HG03060 (cell line): ENCODE measurements around the gene AHI1.
"Not testable (repeated sequence)": the region's sequence is repeated elsewhere in the genome, so short reads cannot be mapped to it uniquely, and the experiment has no call there.

Experiments
- ATAC-seq: cut with Tn5 transposase; IDR thresholded peaks from one replicate; pipeline ENCODE4 v1.9.1; 2021; ENCODE audit warnings: low read depth, moderate number of reproducible peaks; ENCODE audit not compliant: unreplicated experiment

AHI1 gene

GRCh38 chr6:135506270-135506997 lies 8.9 kb upstream of the AHI1 start:
- peak; percentile 73 for ATAC-seq

GRCh38 chr6:135505648-135506047 lies 8.1 kb upstream of the AHI1 start:
- no peak for ATAC-seq

- ATAC-seq, result no peak
Observed at GRCh38 chr6:135505222-135505621, 7.7 kb upstream of the AHI1 start.

GRCh38 chr6:135504734-135505133 lies 7.2 kb upstream of the AHI1 start:
- ATAC-seq, result no peak

- no peak for ATAC-seq
Observed at GRCh38 chr6:135503703-135504475, 6.3 kb upstream of the AHI1 start.

GRCh38 chr6:135499441-135500340 lies 2.2 kb upstream of the AHI1 start:
- no peak for ATAC-seq

- ATAC-seq, result peak; percentile 39
Observed at GRCh38 chr6:135498185-135498841, 773 bp upstream of the AHI1 start.

- no peak for ATAC-seq
Observed at GRCh38 chr6:135496800-135497411, 634 bp downstream of the AHI1 start.

GRCh38 chr6:135493218-135493961 lies 4.2 kb downstream of the AHI1 start:
- no peak for ATAC-seq

GRCh38 chr6:135490381-135490780 lies 7.2 kb downstream of the AHI1 start:
- no peak for ATAC-seq

GRCh38 chr6:135488023-135488422 lies 9.5 kb downstream of the AHI1 start:
- no peak for ATAC-seq

- not testable (repeated sequence) for ATAC-seq
Observed at GRCh38 chr6:135483903-135484302, 13.6 kb downstream of the AHI1 start.

- ATAC-seq, result no peak
Observed at GRCh38 chr6:135481783-135482369, 15.7 kb downstream of the AHI1 start.

GRCh38 chr6:135479601-135480000 lies 17.9 kb downstream of the AHI1 start:
- no peak for ATAC-seq

GRCh38 chr6:135478626-135479025 lies 18.9 kb downstream of the AHI1 start:
- no peak for ATAC-seq

GRCh38 chr6:135475292-135475886 lies 22.2 kb downstream of the AHI1 start:
- ATAC-seq, result no peak

- ATAC-seq, result no peak
Observed at GRCh38 chr6:135474362-135474761, 23.2 kb downstream of the AHI1 start.

GRCh38 chr6:135465903-135466302 lies 31.6 kb downstream of the AHI1 start:
- no peak for ATAC-seq

- peak; percentile 90 for ATAC-seq
Observed at GRCh38 chr6:135465307-135465706, 32.2 kb downstream of the AHI1 start.
